Esophagus muscularis mucosa (tissue), 4 donors: ENCODE measurements around the gene BBS2. TPM values are rescaled to one million over a fixed set of nuclear protein-coding genes. Genes with fewer than 3 reads are reported as not detected.

ENCODE experiments used
- DNase-seq: peaks from one replicate; pipeline ENCODE4 v3.0.0-alpha.2; 2017; ENCODE audit errors: extremely low spot score
- H3K27ac ChIP-seq, 4 donors: fragments of 200-600 bp; sonication (generic); replicated peaks in 1 of 4; 1 replicate in 3 of 4; 2 replicates in 1 of 4; pipeline ENCODE4 v1.5.1; 2016 to 2019; ENCODE audit warnings: mild to moderate bottlenecking in 1 of 4
- H3K27me3 ChIP-seq, 4 donors: fragments of 200-600 bp; sonication (generic); one replicate each; pipeline versions ENCODE4 v1.5.1 to v1.6.0; 2016 to 2019
- H3K36me3 ChIP-seq, 4 donors: fragments of 200-600 bp; sonication (generic); one replicate each; pipeline ENCODE4 v1.5.1; 2016 to 2019
- H3K4me1 ChIP-seq, 4 donors: fragments of 200-600 bp; sonication (generic); one replicate each; pipeline ENCODE4 v1.5.1; 2016 to 2019
- H3K4me3 ChIP-seq, 4 donors: fragments of 200-600 bp; sonication (generic); 1 replicate in 2 of 4; 2 replicates in 2 of 4; pipeline ENCODE4 v1.5.1; 2016 to 2019; ENCODE audit warnings: mild to moderate bottlenecking in 4 of 4, moderate library complexity in 1 of 4
- H3K9me3 ChIP-seq, 4 donors: fragments of 200-600 bp; sonication (generic); 1 replicate in 3 of 4; 2 replicates in 1 of 4; pipeline ENCODE4 v1.5.1; 2016 to 2019
- CTCF ChIP-seq, 3 experiments: fragments of 200-600 bp in 2 of 3; fragments of 450-650 bp in 1 of 3; sonication (generic) in 2 of 3; IDR thresholded peaks; one replicate each; pipeline ENCODE4 v1.5.1; 2017 to 2019; ENCODE audit warnings: antibody characterized with exemption in 3 of 3, mild to moderate bottlenecking in 2 of 3, moderate library complexity in 1 of 3
- EP300 ChIP-seq: sonication (generic); formaldehyde crosslinking; IDR thresholded peaks from one replicate; pipeline ENCODE4 v1.6.1; 2017; ENCODE audit warnings: antibody characterized with exemption
- POLR2A ChIP-seq: fragments of 450-650 bp; IDR thresholded peaks from one replicate; pipeline ENCODE4 v1.6.1; 2017; ENCODE audit warnings: antibody characterized with exemption, moderate library complexity, mild to moderate bottlenecking, low read depth
- POLR2AphosphoS5 ChIP-seq, 2 donors: sonication (generic); formaldehyde crosslinking; IDR thresholded peaks; one replicate each; pipeline ENCODE4 v1.6.1; 2017; ENCODE audit warnings: antibody characterized with exemption in 2 of 2
- WGBS: methylation state at CpG from one replicate; pipeline ENCODE4 v1.1.5; 2018; 5-methylcytosine and 5-hydroxymethylcytosine counted together
- intact Hi-C: fragments of 100-400 bp; cut with DNase I; formaldehyde crosslinking; loops from one replicate; pipeline ENCODE4 v1.15.1; 2023
- total RNA-seq, 4 donors: library from RNA; depleted of rRNA; stranded (reverse); fragments of >200 nt; gene quantifications; one replicate each; pipeline versions ENCODE4 v1.1.0 to v1.2.1, GENCODE V29; 2016

Gene BBS2
- total RNA-seq, 4 donors from 2014 or later, result 33.2 to 47.8 (median 39.0) TPM

GRCh38 chr16:56534847-56535383, 15.1 kb upstream of the BBS2 start:
- H3K4me3 ChIP-seq, result no peak overlapping the region
- H3K27me3 ChIP-seq, result peaks cover 0 to 11% (median 0%) of the 10 kb centered on the region in 4 donors
- TF ChIP-seq POLR2AphosphoS5 (IDR thresholded peaks at IDR 0.05), result no peak
- TF ChIP-seq CTCF (IDR thresholded peaks at IDR 0.05), result no peak
- no peak for TF ChIP-seq POLR2A
- no peak for TF ChIP-seq EP300
- H3K4me1 ChIP-seq, result peaks cover 0 to 4% (median 0%) of the 10 kb centered on the region in 4 donors
- no peak overlapping the region for H3K27ac ChIP-seq
- intact Hi-C loops, result no loop called here
- 88% methylated on average over 8 of the region's 8 CpGs for WGBS
- H3K9me3 ChIP-seq, result no peaks in the 10 kb centered on the region
- no peak for DNase-seq
- H3K36me3 ChIP-seq, result no peaks in the 10 kb centered on the region

- TF ChIP-seq POLR2A (no peak), EP300 (no peak), POLR2AphosphoS5 (IDR thresholded peaks at IDR 0.05) (no peak), CTCF (IDR thresholded peaks at IDR 0.05) (no peak)
- Histone ChIP-seq H3K27ac (no peak overlapping the region), H3K4me1 (no peaks in the 10 kb centered on the region), H3K9me3 (no peaks in the 10 kb centered on the region), H3K27me3 (peaks cover 0 to 11% (median 0%) of the 10 kb centered on the region in 4 donors), H3K36me3 (no peaks in the 10 kb centered on the region), H3K4me3 (no peak overlapping the region)
- 83% methylated on average over 3 of the region's 4 CpGs for WGBS
- intact Hi-C loops, result no loop called here
- DNase-seq, result no peak
Observed at GRCh38 chr16:56532714-56533113, 12.9 kb upstream of the BBS2 start.

GRCh38 chr16:56530872-56531271, 11.0 kb upstream of the BBS2 start:
- H3K9me3 ChIP-seq, result no peaks in the 10 kb centered on the region
- no peak for TF ChIP-seq POLR2A
- no peak for TF ChIP-seq POLR2AphosphoS5 (IDR thresholded peaks at IDR 0.05)
- TF ChIP-seq CTCF (IDR thresholded peaks at IDR 0.05), result no peak
- TF ChIP-seq EP300, result no peak
- intact Hi-C loops, result no loop called here

GRCh38 chr16:56525236-56525635, 5.4 kb upstream of the BBS2 start:
- Histone ChIP-seq H3K27ac (no peak overlapping the region), H3K9me3 (no peaks in the 10 kb centered on the region), H3K27me3 (peaks cover 0 to 4% (median 0%) of the 10 kb centered on the region in 4 donors), H3K4me1 (peaks cover 0 to 5% (median 3%) of the 10 kb centered on the region in 4 donors), H3K4me3 (no peak overlapping the region), H3K36me3 (no peaks in the 10 kb centered on the region)
- TF ChIP-seq EP300, result no peak
- TF ChIP-seq POLR2A, result no peak
- no peak for TF ChIP-seq CTCF (IDR thresholded peaks at IDR 0.05)
- TF ChIP-seq POLR2AphosphoS5 (IDR thresholded peaks at IDR 0.05), result no peak
- WGBS, result 71% methylated on average over 9 of the region's 9 CpGs
- no peak for DNase-seq
- intact Hi-C loops, result no loop called here

More at GRCh38 chr16:56530872-56531271, 11.0 kb upstream of the BBS2 start:
- DNase-seq, result no peak
- H3K27ac ChIP-seq, result no peak overlapping the region
- 89% methylated on average over 1 of the region's 1 CpG for WGBS
- peaks cover 0 to 11% (median 0%) of the 10 kb centered on the region in 4 donors for H3K27me3 ChIP-seq
- H3K36me3 ChIP-seq, result no peaks in the 10 kb centered on the region
- no peak overlapping the region for H3K4me3 ChIP-seq
- no peaks in the 10 kb centered on the region for H3K4me1 ChIP-seq

GRCh38 chr16:56520251-56520577, 390 bp upstream of the BBS2 start:
- Histone ChIP-seq H3K36me3 (no peaks in the 10 kb centered on the region), H3K4me1 (peaks cover 32 to 48% (median 41%) of the 10 kb centered on the region in 4 donors), H3K27ac (peak overlapping the region; percentile 86 to 91 (median 86)), H3K27me3 (no peaks in the 10 kb centered on the region), H3K4me3 (peak overlapping the region; percentile 78 to 99 (median 98)), H3K9me3 (no peaks in the 10 kb centered on the region)
- no peak for TF ChIP-seq CTCF (IDR thresholded peaks at IDR 0.05)
- no peak for TF ChIP-seq POLR2A
- no peak for TF ChIP-seq EP300
- no peak for TF ChIP-seq POLR2AphosphoS5 (IDR thresholded peaks at IDR 0.05)
- 19% methylated on average over 4 of the region's 4 CpGs for WGBS
- intact Hi-C loops, result no loop called here
- no peak for DNase-seq
